Measurements from ENCODE around the gene ZSWIM9. TPM values are rescaled to one million over a fixed set of nuclear protein-coding genes. Genes with fewer than 3 reads are reported as not detected.

The ZSWIM9 gene
- total RNA-seq, 4 donors from 2014 or later = 3.3 to 24.7 (median 5.2) TPM

DNA sequence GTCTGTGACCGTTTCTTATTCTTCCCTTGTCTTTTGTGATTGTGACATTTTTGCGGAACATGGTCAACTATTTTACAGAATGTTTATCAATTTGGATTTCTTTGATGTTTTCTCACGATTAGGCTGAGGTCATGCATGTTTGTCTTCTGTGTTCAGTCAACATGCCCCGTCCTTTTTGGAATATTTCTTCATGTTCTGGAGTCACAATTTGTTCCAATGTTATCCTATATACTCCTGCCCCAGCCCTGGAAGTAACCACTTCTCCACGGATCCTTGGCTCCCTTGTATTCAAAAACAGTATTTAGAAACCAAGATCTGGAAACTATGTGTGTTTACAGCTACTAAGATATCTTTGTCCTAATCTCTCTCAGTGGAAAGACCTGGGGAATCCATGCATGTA is 75.6 kb downstream of the ZSWIM9 start:
- H3K36me3 ChIP-seq = peaks cover 0 to 10% (median 0%) of the 10 kb centered on the region in 4 donors
- in situ Hi-C loops (cut with MboI; ENCODE audit: low pct_ligation_motif_present in 1 of 4, low pct_unique_long_range_greater_than_20kb in 1 of 4, low sequenced_read_pairs in 3 of 4) = no loop called here
- 80 to 81% methylated on average over 5 of the region's 5 CpGs for WGBS, 2 donors (ENCODE audit: low coverage in 1 of 2)
- no peak overlapping the region for H3K4me3 ChIP-seq
- no peak overlapping the region for H3K27ac ChIP-seq
- no peaks in the 10 kb centered on the region for H3K9me3 ChIP-seq
- TF ChIP-seq, protein P1, sequence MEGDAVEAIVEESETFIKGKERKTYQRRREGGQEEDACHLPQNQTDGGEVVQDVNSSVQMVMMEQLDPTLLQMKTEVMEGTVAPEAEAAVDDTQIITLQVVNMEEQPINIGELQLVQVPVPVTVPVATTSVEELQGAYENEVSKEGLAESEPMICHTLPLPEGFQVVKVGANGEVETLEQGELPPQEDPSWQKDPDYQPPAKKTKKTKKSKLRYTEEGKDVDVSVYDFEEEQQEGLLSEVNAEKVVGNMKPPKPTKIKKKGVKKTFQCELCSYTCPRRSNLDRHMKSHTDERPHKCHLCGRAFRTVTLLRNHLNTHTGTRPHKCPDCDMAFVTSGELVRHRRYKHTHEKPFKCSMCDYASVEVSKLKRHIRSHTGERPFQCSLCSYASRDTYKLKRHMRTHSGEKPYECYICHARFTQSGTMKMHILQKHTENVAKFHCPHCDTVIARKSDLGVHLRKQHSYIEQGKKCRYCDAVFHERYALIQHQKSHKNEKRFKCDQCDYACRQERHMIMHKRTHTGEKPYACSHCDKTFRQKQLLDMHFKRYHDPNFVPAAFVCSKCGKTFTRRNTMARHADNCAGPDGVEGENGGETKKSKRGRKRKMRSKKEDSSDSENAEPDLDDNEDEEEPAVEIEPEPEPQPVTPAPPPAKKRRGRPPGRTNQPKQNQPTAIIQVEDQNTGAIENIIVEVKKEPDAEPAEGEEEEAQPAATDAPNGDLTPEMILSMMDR (IDR thresholded peaks at IDR 0.05) = no peak
- TF ChIP-seq POLR2A (IDR thresholded peaks at IDR 0.05) (no peak), POLR2AphosphoS5 (IDR thresholded peaks at IDR 0.05) (no peak)
- peaks cover 0 to 10% (median 0%) of the 10 kb centered on the region in 4 donors for H3K4me1 ChIP-seq
- H3K27me3 ChIP-seq = no peaks in the 10 kb centered on the region
- intact Hi-C loops (cut with DNase I; ENCODE audit: low total_unique reads) = loop anchor here (5.0 kb wide), 1 partner anchor 1124 kb away; no protein-coding TSS in a partner anchor
- DNase-seq = no peak

DNA sequence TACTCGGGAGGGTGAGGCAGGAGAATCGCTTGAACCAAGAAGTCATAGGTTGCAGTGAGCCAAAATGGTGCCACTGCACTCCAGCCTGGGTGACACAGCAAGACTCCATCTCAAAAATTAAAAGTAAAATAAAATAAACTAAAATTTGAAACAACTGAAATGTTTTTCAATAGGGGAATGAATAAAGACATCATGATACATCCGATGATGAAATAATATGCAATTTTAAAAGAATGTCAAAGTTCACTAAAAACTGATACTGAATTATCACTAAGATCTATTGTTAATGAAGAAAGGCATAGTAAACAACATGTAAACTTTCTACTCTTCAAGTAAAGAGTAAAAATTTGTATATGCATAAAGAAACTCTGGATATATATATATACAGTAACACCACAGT is 76.7 kb downstream of the ZSWIM9 start:
- no peak overlapping the region for H3K27ac ChIP-seq
- H3K9me3 ChIP-seq = no peaks in the 10 kb centered on the region
- intact Hi-C loops (cut with DNase I; ENCODE audit: low total_unique reads) (loop anchor here (5.0 kb wide), 1 partner anchor 1125 kb away; no protein-coding TSS in a partner anchor), in situ Hi-C loops (cut with MboI; ENCODE audit: low pct_ligation_motif_present in 1 of 4, low pct_unique_long_range_greater_than_20kb in 1 of 4, low sequenced_read_pairs in 3 of 4) (no loop called here)
- TF ChIP-seq POLR2A (IDR thresholded peaks at IDR 0.05) = no peak
- DNase-seq = no peak
- no peaks in the 10 kb centered on the region for H3K27me3 ChIP-seq
- H3K36me3 ChIP-seq = peaks cover 0 to 10% (median 0%) of the 10 kb centered on the region in 4 donors
- H3K4me1 ChIP-seq = peaks cover 0 to 10% (median 0%) of the 10 kb centered on the region in 4 donors
- 95 to 100% methylated on average over 3 of the region's 3 CpGs for WGBS, 2 donors (ENCODE audit: low coverage in 1 of 2)
- H3K4me3 ChIP-seq = no peak overlapping the region

Other genes starting within 250 kb of the ZSWIM9 start
- not detected for gene BSPH1, start 178.5 kb upstream of the ZSWIM9 start, total RNA-seq
- not detected for gene ELSPBP1, start 176.0 kb upstream of the ZSWIM9 start, total RNA-seq
- gene CABP5, start 126.6 kb upstream of the ZSWIM9 start, total RNA-seq = not detected
- 1 to 10 TPM; 1.2 to 9.5 (median 8.3) TPM for gene PLA2G4C, start 59.9 kb upstream of the ZSWIM9 start, total RNA-seq
- gene LIG1, start 336 bp upstream of the ZSWIM9 start, total RNA-seq = 10 to 100 TPM; 14.3 to 71.4 (median 26.8) TPM
- gene CARD8, start 85.2 kb downstream of the ZSWIM9 start, total RNA-seq = 10 to 100 TPM; 13.1 to 48.4 (median 29.4) TPM
- gene ZNF114, start 99.4 kb downstream of the ZSWIM9 start, total RNA-seq = not detected
- 10 to 100 TPM in 3 of 4 donors, 1 to 10 TPM in 1; 5.2 to 14.3 (median 12.0) TPM for gene EMP3, start 154.9 kb downstream of the ZSWIM9 start, total RNA-seq
- gene TMEM143, start 193.3 kb downstream of the ZSWIM9 start, total RNA-seq = 10 to 100 TPM in 3 of 4 donors, 1 to 10 TPM in 1; 9.1 to 27.7 (median 15.2) TPM
- gene SYNGR4, start 193.7 kb downstream of the ZSWIM9 start, total RNA-seq = not detected
- gene KDELR1, start 220.9 kb downstream of the ZSWIM9 start, total RNA-seq = 100 to 1,000 TPM in 3 of 4 donors, 10 to 100 TPM in 1; 80.6 to 146 (median 120) TPM
- gene GRIN2D, start 223.0 kb downstream of the ZSWIM9 start, total RNA-seq = 1 to 10 TPM in 1 of 4 donors, under 1 TPM in 2, not detected in 1; 0.32 to 3.8 (median 0.41) TPM

Data from transverse colon (tissue), 4 donors.